ENCODE data around the gene NRN1L. TPM values are rescaled to one million over a fixed set of nuclear protein-coding genes. Genes with fewer than 3 reads are reported as not detected.

The NRN1L gene
- total RNA-seq, 1 donor from 2014 or later, result not detected

Small RNAs within 50 kb of the gene (small RNA-seq; reads per million reads assigned to genes)
- gene AC040162.2, result not detected
- not detected for gene NRN1L

Other genes with a start within 250 kb of the NRN1L start
- gene CARMIL2, start 239.7 kb upstream of the NRN1L start, total RNA-seq, result 3.1 TPM
- gene ACD, start 224.6 kb upstream of the NRN1L start, total RNA-seq, result 17.6 TPM
- gene PARD6A, start 223.9 kb upstream of the NRN1L start, total RNA-seq, result 8.3 TPM
- 6.2 TPM for gene ENKD1, start 218.1 kb upstream of the NRN1L start, total RNA-seq
- gene C16orf86, start 218.1 kb upstream of the NRN1L start, total RNA-seq, result 3.1 TPM
- gene GFOD2, start 165.6 kb upstream of the NRN1L start, total RNA-seq, result 51.5 TPM
- 4.4 TPM for gene RANBP10, start 78.3 kb upstream of the NRN1L start, total RNA-seq
- 3.7 TPM for gene TSNAXIP1, start 78.0 kb upstream of the NRN1L start, total RNA-seq
- gene THAP11, start 42.6 kb upstream of the NRN1L start, total RNA-seq, result 25.3 TPM
- gene NUTF2, start 38.0 kb upstream of the NRN1L start, total RNA-seq, result 73.2 TPM
- 19.7 TPM for gene CENPT, start 37.2 kb upstream of the NRN1L start, total RNA-seq
- 45.2 TPM for gene EDC4, start 11.8 kb upstream of the NRN1L start, total RNA-seq
- 5.1 TPM for gene PSKH1, start 8.4 kb downstream of the NRN1L start, total RNA-seq
- gene CTRL, start 47.0 kb downstream of the NRN1L start, total RNA-seq, result 1.4 TPM
- 13.3 TPM for gene PSMB10, start 52.0 kb downstream of the NRN1L start, total RNA-seq
- 0.47 TPM for gene LCAT, start 59.2 kb downstream of the NRN1L start, total RNA-seq
- gene SLC12A4, start 83.8 kb downstream of the NRN1L start, total RNA-seq, result 8.0 TPM
- not detected for gene DPEP3, start 95.6 kb downstream of the NRN1L start, total RNA-seq
- gene DPEP2, start 114.6 kb downstream of the NRN1L start, total RNA-seq, result not detected
- not detected for gene DPEP2NB, start 131.0 kb downstream of the NRN1L start, total RNA-seq
- gene DDX28, start 138.3 kb downstream of the NRN1L start, total RNA-seq, result 11.2 TPM
- gene DUS2, start 138.4 kb downstream of the NRN1L start, total RNA-seq, result 9.0 TPM
- gene NFATC3, start 200.5 kb downstream of the NRN1L start, total RNA-seq, result 23.2 TPM